Endothelial cell of umbilical vein (primary cell): Measurements from ENCODE around the gene CTSD. TPM values are rescaled to one million over a fixed set of nuclear protein-coding genes. Genes with fewer than 3 reads are reported as not detected.

Experiments
- BruUV-seq: library from RNA; stranded (reverse); fragments of 400-500 nt; replicated peaks from 2 replicates; lab custom pipeline; 2021; lab: Mats Ljungman, UMichigan
- CTCF ChIA-PET: fragments of 300-600, 350-600 bp; sonication (Branson Sonifier 250); formaldehyde crosslinking; loops from one replicate; lab custom pipeline; 2021; ENCODE audit warnings: antibody characterized with exemption, inconsistent platforms; lab: Charles Lee
- POLR2A ChIA-PET: fragments of 300-600, 350-600 bp; sonication (Branson Sonifier 250); formaldehyde crosslinking; loops from one replicate; lab custom pipeline; 2021; ENCODE audit warnings: antibody characterized with exemption, inconsistent platforms; lab: Charles Lee
- DNase-seq: peaks from one replicate; pipeline ENCODE4 v3.0.0-alpha.2; 2011; ENCODE audit warnings: low read depth, low spot score
- FAIRE-seq: peaks from 2 replicates; lab custom pipeline; 2011; peaks lifted over from hg19 to GRCh38; lab: Jason Lieb, UNC
- H2AFZ ChIP-seq: 2 replicates; pipeline ENCODE4 v1.6.0; 2012; ENCODE audit warnings: low read depth, low read length, control low read depth, inconsistent platforms
- H3K27ac ChIP-seq: 2 replicates; pipeline ENCODE4 v1.5.1; 2011; ENCODE audit warnings: low read depth, mild to moderate bottlenecking, control low read depth, low read length, moderate library complexity; ENCODE audit not compliant: insufficient read depth
- H3K27me3 ChIP-seq, 2 experiments: 2 replicates each; pipeline versions ENCODE4 v1.6.0 to v1.6.1; 2011; ENCODE audit warnings: low read length in 2 of 2, mixed read lengths in 1 of 2; ENCODE audit not compliant: control insufficient read depth in 2 of 2, insufficient read depth in 2 of 2
- H3K36me3 ChIP-seq, 2 experiments: 2 replicates in 1 of 2; 3 replicates in 1 of 2; pipeline ENCODE4 v1.5.1; 2011; ENCODE audit warnings: low read length in 2 of 2, mild to moderate bottlenecking in 1 of 2, moderate library complexity in 1 of 2; ENCODE audit not compliant: control insufficient read depth in 2 of 2, insufficient read depth in 2 of 2; ENCODE audit errors: extremely low read depth in 1 of 2
- H3K4me1 ChIP-seq: 3 replicates; pipeline ENCODE4 v1.5.1; 2011; ENCODE audit warnings: mild to moderate bottlenecking, low read length; ENCODE audit not compliant: control insufficient read depth, insufficient read depth; ENCODE audit errors: extremely low read depth
- H3K4me2 ChIP-seq: 2 replicates; pipeline ENCODE4 v1.6.1; 2011; ENCODE audit warnings: low read length, control low read depth, mixed read lengths; ENCODE audit not compliant: insufficient read depth
- H3K4me3 ChIP-seq, 3 experiments: fragments of 200-600 bp in 1 of 3; sonication (generic), shearing (Covaris generic) in 1 of 3; replicated peaks in 1 of 3; 2 replicates each; pipeline ENCODE4 v1.5.1; 2011 to 2016; ENCODE audit warnings: control low read depth in 3 of 3, low read length in 3 of 3, mild to moderate bottlenecking in 2 of 3, inconsistent platforms in 1 of 3, low read depth in 1 of 3, moderate library complexity in 1 of 3; ENCODE audit not compliant: insufficient read depth in 1 of 3
- H3K79me2 ChIP-seq: 2 replicates; pipeline ENCODE4 v1.6.0; 2012; ENCODE audit warnings: low read length, inconsistent platforms; ENCODE audit not compliant: control insufficient read depth, insufficient read depth
- H3K9ac ChIP-seq: replicated peaks from 2 replicates; pipeline ENCODE3; 2011; ENCODE audit warnings: low read length, control low read depth; ENCODE audit not compliant: insufficient read depth; ENCODE audit errors: extremely low read depth
- H3K9me1 ChIP-seq: replicated peaks from 3 replicates; pipeline ENCODE4 v1.6.0; 2011; ENCODE audit warnings: mild to moderate bottlenecking, low read length; ENCODE audit not compliant: control insufficient read depth, insufficient read depth; ENCODE audit errors: extremely low read depth
- H3K9me3 ChIP-seq: replicated peaks from 2 replicates; pipeline ENCODE4 v1.5.1; 2012; ENCODE audit warnings: low read length, inconsistent platforms; ENCODE audit not compliant: control insufficient read depth, insufficient read depth
- H4K20me1 ChIP-seq: replicated peaks from 2 replicates; pipeline ENCODE3; 2011; ENCODE audit warnings: mild to moderate bottlenecking, low read length; ENCODE audit not compliant: control insufficient read depth, insufficient read depth; ENCODE audit errors: extremely low read depth
- EZH2 ChIP-seq: IDR thresholded peaks from 2 replicates; pipeline ENCODE4 v1.6.1; 2012; ENCODE audit warnings: borderline replicate concordance, low read depth, mild to moderate bottlenecking, moderate library complexity, low read length, inconsistent platforms; ENCODE audit not compliant: severe bottlenecking
- FOS ChIP-seq: IDR thresholded peaks from 2 replicates; pipeline ENCODE4 v1.6.1; 2011; ENCODE audit warnings: mild to moderate bottlenecking, low read length, moderate library complexity, borderline replicate concordance; ENCODE audit not compliant: insufficient read depth
- GATA2 ChIP-seq: IDR thresholded peaks from 2 replicates; pipeline ENCODE4 v1.7.0; 2011; ENCODE audit warnings: low read depth, mild to moderate bottlenecking, moderate library complexity, mixed read lengths, low read length; ENCODE audit not compliant: insufficient read length, insufficient read depth
- JUN ChIP-seq: IDR thresholded peaks from 2 replicates; pipeline ENCODE4 v1.6.1; 2011; ENCODE audit warnings: borderline replicate concordance, low read depth; ENCODE audit not compliant: insufficient read length, insufficient read depth
- MAX ChIP-seq: IDR thresholded peaks from 2 replicates; pipeline ENCODE4 v1.6.1; 2011; ENCODE audit not compliant: insufficient read depth, insufficient read length
- MYC ChIP-seq: IDR thresholded peaks from one replicate; pipeline ENCODE4 v1.6.1; 2011; ENCODE audit warnings: mild to moderate bottlenecking, low read depth, low read length
- POLR2A ChIP-seq: IDR thresholded peaks from 2 replicates; pipeline ENCODE4 v1.6.1; 2012; ENCODE audit warnings: low read depth, mild to moderate bottlenecking, control low read depth, low read length
- POLR2AphosphoS5 ChIP-seq: IDR thresholded peaks from 2 replicates; pipeline ENCODE4 v1.6.1; 2012; ENCODE audit warnings: low read depth, mild to moderate bottlenecking, control low read depth, low read length, moderate library complexity; ENCODE audit not compliant: insufficient read depth
- dilution Hi-C: fragments of 300-500 bp; cut with MboI; formaldehyde crosslinking; loops from one replicate; pipeline ENCODE4 v1.15.0; 2019; ENCODE audit warnings: low sequenced_read_pairs; ENCODE audit not compliant: extremely low pct_ligation_motif_present
- intact Hi-C: fragments of 100-400 bp; cut with micrococcal nuclease; formaldehyde crosslinking; loops from one replicate; pipeline ENCODE4 v1.10.0; 2022
- polyA plus RNA-seq, 4 experiments: library from polyadenylated mRNA; depleted of rRNA in 3 of 4; stranded (reverse) in 3 of 4; unstranded in 1 of 4; fragments of >200 nt; gene quantifications; 2 replicates each; pipeline versions ENCODE4 v1.2.1 to v1.2.3, GENCODE V29; 2011 to 2012; ENCODE audit warnings: missing spikeins in 1 of 4
- total RNA-seq: library from RNA; stranded (reverse); gene quantifications from 2 replicates; pipeline ENCODE4 v1.2.3, GENCODE V29; 2021
- TF ChIP-seq, protein P1 (sequence below), 2 donors: IDR thresholded peaks; 1 replicate in 1 of 2; 2 replicates in 1 of 2; pipeline ENCODE4 v1.5.1; 2011; ENCODE audit warnings: low read length in 2 of 2, mild to moderate bottlenecking in 2 of 2, moderate library complexity in 2 of 2, control low read depth in 1 of 2, inconsistent platforms in 1 of 2, low read depth in 1 of 2; ENCODE audit not compliant: insufficient read depth in 1 of 2; ENCODE audit errors: extremely low read depth in 1 of 2

Gene CTSD
- total and polyA plus RNA-seq, 2 donors (not counting 3 experiments of a cell fraction or from before 2014, with no cell fraction given), result 215 to 248 TPM

- TF ChIP-seq MYC, result no peak
- TF ChIP-seq GATA2, result no peak
- no peak for TF ChIP-seq JUN
- TF ChIP-seq POLR2AphosphoS5, result no peak
- TF ChIP-seq MAX, result no peak
- no peak for TF ChIP-seq EZH2
- TF ChIP-seq, protein P1, sequence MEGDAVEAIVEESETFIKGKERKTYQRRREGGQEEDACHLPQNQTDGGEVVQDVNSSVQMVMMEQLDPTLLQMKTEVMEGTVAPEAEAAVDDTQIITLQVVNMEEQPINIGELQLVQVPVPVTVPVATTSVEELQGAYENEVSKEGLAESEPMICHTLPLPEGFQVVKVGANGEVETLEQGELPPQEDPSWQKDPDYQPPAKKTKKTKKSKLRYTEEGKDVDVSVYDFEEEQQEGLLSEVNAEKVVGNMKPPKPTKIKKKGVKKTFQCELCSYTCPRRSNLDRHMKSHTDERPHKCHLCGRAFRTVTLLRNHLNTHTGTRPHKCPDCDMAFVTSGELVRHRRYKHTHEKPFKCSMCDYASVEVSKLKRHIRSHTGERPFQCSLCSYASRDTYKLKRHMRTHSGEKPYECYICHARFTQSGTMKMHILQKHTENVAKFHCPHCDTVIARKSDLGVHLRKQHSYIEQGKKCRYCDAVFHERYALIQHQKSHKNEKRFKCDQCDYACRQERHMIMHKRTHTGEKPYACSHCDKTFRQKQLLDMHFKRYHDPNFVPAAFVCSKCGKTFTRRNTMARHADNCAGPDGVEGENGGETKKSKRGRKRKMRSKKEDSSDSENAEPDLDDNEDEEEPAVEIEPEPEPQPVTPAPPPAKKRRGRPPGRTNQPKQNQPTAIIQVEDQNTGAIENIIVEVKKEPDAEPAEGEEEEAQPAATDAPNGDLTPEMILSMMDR (IDR thresholded peaks at IDR 0.05; ENCODE audit: extremely low read depth in 1 of 2, insufficient read depth in 1 of 2, low read depth in 1 of 2, low read length in 2 of 2), result no peak
- TF ChIP-seq POLR2A, result no peak
- no peak for TF ChIP-seq FOS
- Histone ChIP-seq H3K9me3 (no peaks in the 10 kb centered on the region), H3K4me1 (peaks cover 7% of the 10 kb centered on the region), H3K4me2 (no peak overlapping the region), H2AFZ (no peak overlapping the region), H4K20me1 (no peaks in the 10 kb centered on the region), H3K4me3 (no peak overlapping the region), H3K36me3 (no peaks in the 10 kb centered on the region), H3K9ac (no peak overlapping the region), H3K79me2 (no peaks in the 10 kb centered on the region), H3K27ac (no peak overlapping the region), H3K27me3 (no peaks in the 10 kb centered on the region), H3K9me1 (no peaks in the 10 kb centered on the region)
- dilution Hi-C loops, result no loop called here
- BruUV-seq, result no TSS peak
- DNase-seq, result no peak
- CTCF ChIA-PET, result no interaction called here
- no peak for FAIRE-seq
- POLR2A ChIA-PET, result no interaction called here
- intact Hi-C loops, result no loop called here
These were observed 11.2 kb upstream of the CTSD start for GRCh38 chr11:1774886-1775285.
